HG03045 (cell line): Measurements from ENCODE around the gene LYZL1.
"Not testable (repeated sequence)": the region's sequence is repeated elsewhere in the genome, so short reads cannot be mapped to it uniquely, and the experiment has no call there.

Experiments
- ATAC-seq: cut with Tn5 transposase; IDR thresholded peaks from one replicate; pipeline ENCODE4 v1.9.1; 2021; ENCODE audit warnings: mild to moderate bottlenecking, moderate library complexity; ENCODE audit not compliant: unreplicated experiment

Gene LYZL1

GRCh38 chr10:29288906-29289305 is at the start of gene LYZL1:
Gene LYZL1 (plus strand): TSS chr10:29289070. CDS start chr10:29291868, 2,798 bp downstream.
- ATAC-seq: not testable (repeated sequence)

DNA sequence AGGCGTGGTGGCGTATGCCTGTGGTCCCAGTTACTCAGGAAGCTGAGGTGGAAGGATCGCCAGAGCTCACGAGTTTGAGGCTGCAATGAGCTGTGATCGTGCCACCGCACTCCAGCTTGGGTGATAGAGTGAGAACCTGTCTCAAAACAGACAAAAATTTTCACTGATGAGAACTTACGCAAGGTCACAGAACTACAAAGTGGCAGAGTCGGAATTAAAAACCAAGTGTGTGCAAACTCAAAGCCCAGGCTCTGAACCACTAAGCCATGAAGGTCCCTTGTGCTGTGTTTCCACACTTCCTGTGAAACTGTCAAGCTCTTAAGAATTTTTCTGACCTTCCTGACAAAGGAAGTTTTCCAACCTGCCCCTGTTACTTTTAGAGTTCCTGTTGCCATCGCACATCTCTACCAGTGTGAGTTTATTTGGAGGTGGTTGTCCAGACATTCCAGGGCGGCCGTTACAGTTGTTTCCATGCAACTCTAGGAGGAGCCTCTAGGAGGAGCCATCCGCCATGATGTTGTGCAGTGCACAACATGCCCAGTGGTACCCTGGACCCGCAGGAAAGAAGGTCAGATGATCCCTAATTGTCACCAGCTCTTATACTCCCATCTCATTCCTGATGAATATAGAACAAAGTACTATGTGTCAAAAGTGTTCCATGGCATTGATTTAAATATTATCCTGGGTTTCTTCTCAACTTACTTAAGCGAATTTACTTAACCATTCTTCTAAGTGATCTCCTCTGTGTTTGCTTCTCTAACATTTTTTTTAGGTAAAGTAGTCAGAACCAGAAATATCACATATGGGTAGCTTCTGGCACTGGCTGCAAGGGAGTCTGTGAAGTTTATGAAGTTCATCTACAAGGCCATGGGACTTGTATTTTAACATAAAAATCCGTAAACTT is 49.0 kb upstream of the LYZL1 start:
- ATAC-seq: no peak

GRCh38 chr10:29240986-29241660 is 47.7 kb upstream of the LYZL1 start:
- ATAC-seq: no peak

DNA sequence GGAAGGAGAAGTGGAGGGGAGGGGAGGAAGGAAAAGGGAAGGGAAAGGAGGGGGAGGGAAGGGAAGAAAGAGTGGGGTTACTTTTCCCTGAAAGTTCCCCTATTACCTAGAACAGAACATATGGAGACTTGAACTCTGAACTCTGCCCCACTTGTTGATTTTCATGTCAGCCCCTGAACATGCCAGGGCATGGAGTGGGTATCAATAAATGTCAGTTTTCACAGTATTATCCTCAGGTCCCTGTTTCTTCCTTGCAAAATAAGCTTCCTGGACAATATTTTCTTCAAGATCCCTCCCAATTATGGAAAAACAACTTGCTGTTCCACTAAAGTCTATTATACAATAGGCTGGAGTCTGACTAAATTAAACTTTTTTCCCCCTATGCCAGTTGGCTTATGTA is 46.9 kb upstream of the LYZL1 start:
- no peak for ATAC-seq

- no peak for ATAC-seq
Measured at GRCh38 chr10:29243066-29243465, 45.8 kb upstream of the LYZL1 start.

- no peak for ATAC-seq
Measured at GRCh38 chr10:29243750-29244149, 45.1 kb upstream of the LYZL1 start.

DNA sequence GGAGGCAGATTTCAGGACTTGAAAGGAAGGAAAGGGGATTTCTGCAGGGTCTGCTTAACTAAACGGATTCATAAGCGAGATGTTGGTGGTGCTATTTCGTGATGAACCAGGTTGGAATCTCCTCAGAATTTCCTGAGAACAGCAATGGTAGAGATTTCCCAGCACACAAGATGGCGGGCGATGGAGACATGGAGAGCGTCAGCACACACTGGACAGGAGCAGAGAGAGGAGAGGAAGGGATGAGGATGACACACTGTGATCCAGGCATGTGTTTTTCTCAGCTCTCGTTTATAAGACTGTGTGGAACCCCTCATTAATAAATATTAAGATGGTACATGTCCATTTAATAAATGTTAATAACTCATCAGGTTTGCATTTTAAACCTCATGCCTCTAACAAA is 43.9 kb upstream of the LYZL1 start:
- ATAC-seq: no peak

GRCh38 chr10:29245476-29245875 is 43.4 kb upstream of the LYZL1 start:
- ATAC-seq: no peak

- ATAC-seq: no peak
Measured at GRCh38 chr10:29246449-29246848, 42.4 kb upstream of the LYZL1 start.

DNA sequence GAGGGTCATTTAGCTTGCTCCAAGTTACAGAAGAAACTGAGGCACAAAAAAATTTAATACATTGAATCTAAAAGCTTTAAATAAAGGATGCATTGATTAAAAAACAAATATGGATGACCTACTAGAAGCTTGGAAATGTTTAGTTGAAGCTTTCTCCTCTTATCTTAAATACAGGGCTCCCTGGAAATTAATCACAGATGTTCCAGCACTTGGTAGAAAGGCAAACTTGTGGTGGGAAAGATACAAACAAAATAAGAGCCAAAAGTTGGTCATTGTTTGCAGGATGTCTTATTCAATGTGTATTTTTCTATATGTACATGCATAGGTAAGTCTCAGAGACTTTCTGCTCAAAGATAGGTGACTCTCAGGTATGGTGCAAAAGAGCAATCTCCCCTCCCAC is 40.7 kb upstream of the LYZL1 start:
- no peak for ATAC-seq

DNA sequence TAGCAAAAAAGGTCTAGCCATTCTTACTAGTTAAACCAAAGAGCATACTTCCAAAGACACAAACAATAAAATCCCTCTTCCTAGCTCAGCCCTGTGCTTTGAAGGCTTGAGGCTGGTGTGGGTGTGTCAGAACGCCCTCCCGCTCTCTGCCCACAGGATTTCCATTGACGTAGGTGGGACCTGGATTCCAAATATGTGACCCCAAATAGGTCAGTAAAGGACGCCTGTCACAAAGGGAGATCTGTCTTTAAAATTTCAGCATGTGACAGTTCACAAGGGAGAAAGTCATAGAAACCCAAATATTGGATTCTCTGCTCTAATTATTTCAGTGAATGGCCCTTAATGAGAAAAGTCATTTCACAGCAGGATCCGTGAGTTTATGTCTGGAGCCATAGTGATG is 39.9 kb upstream of the LYZL1 start:
- ATAC-seq: no peak

- no peak for ATAC-seq
Measured at GRCh38 chr10:29250066-29250465, 38.8 kb upstream of the LYZL1 start.

- no peak for ATAC-seq
Measured at GRCh38 chr10:29252811-29253689, 35.8 kb upstream of the LYZL1 start.

DNA sequence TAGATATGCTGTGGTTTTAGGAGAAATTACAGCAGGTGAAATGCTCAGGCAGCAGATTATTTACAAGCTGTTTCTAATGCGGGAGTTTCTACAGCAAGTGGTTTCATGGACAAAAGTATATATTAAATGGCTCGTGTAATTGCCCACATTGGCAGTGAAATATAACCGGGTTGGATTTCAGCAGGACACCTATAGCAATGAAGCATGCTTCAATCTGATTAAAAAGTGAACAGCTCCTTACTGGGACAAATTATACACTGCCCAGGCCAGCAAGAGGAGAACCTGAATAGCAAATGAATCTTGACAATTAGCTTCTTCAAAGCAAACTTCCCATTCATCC is 35.2 kb upstream of the LYZL1 start:
- ATAC-seq: no peak

DNA sequence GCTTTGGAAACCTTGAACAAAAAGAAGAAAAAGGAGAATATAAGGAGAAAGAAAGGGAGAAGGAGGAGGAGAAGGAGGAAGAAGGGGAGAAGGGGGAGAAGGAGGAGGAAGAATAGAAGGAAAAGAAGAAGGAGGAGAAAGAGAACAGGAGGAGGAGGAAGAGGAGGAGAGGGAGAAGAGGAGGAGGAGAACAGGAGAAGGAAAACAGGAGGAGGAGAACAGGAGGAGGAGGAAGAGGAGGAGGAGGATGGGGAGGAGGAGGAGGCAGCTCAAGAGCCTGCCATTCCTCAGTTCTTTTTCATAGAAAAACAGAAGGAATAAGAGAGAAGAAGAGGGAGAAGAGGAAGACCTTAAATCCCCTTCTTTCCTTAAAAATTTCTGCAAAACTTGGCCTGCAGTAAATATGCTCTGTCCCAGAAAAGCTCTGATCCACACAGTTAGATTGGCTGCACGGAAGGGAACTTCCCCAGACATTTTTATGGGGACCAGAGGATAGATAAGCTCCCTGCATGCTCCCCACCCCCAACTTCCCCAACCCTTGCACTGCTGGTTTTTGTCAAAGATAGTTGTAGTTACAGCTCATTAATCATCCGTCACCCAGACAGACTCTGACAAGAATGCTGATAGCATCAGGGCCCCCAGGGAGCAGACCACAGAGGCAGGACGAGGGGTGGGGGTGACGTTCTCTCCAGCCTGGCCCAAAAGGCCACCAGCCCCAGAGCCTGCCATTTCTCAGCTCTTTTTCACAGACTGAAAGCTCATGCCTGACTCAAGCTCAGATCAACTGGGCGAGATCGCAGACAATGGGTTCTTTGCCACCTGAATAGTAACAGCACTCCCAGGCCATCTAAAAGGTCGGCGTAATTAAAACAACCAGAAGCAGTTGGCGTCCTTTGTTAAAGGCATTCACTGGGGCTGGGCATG is 34.5 kb upstream of the LYZL1 start:
- no peak for ATAC-seq

- ATAC-seq: no peak
Measured at GRCh38 chr10:29255104-29255503, 33.8 kb upstream of the LYZL1 start.

- ATAC-seq: no peak
Measured at GRCh38 chr10:29256019-29256418, 32.9 kb upstream of the LYZL1 start.

- ATAC-seq: no peak
Measured at GRCh38 chr10:29256586-29256985, 32.3 kb upstream of the LYZL1 start.

DNA sequence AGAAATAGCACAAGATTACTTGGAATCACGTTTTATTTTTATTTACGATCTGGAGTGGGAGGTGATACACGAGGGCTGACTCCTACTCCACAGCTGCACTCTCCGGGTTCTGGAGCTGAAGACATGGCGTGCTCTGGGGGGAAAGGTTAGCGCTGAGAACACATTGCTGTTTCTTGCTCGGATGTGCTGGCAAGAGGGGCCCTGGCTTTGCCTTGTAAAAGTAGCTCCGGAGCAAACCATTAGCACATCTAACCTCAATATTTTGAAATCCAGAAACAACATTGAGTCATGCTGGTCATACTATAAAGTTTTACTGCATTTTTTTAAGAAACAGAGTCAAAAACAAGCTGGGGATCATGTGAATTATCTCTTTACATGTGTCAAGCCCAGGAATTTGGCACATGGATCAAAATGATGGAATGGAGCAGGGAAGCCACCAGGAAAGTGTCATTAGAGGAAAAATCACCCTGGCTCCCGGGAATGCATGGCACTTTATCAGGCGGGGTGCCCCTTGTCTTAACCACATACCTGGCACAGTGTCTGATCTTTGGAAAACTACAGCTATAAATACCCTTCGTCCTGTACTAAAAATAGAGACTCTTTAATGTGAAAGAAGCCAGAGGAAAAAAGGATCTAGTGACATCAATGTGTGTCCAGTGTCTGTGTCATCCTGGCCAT is 31.6 kb upstream of the LYZL1 start:
- no peak for ATAC-seq

DNA sequence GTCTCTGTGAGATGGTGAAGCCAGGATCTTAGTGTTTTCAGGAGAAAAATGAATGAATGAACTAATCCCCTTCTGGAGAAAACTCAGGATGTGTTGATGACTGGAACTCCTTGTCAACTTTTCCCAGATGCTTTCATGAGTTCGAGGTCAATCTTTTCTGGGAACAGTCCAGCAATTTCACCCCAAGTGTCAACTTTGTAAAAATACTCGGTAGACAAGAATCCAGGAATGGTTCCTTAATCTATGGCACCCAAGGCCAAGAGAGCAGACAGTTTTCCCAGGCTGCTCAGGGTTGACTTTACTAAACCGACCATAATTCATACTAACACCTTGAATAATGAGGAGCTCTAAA is 31.1 kb upstream of the LYZL1 start:
- ATAC-seq: no peak
